Measurements from ENCODE around the gene NFE2L1.
A peak's percentile ranks its signal among the peaks of the same experiment; 100 is the strongest.
"Not testable (repeated sequence)": the region's sequence is repeated elsewhere in the genome, so short reads cannot be mapped to it uniquely, and the experiment has no call there.

NFE2L1 gene

GRCh38 chr17:48023400-48024148 is 24.6 kb upstream of the NFE2L1 start:
- DNase-seq: peak; percentile 97

- peak; percentile 89 for DNase-seq
Measured at GRCh38 chr17:48024149-48025039, 23.8 kb upstream of the NFE2L1 start.

GRCh38 chr17:48025040-48025903 is 22.9 kb upstream of the NFE2L1 start:
- DNase-seq: peak; percentile 99

GRCh38 chr17:48025904-48026501 is 22.2 kb upstream of the NFE2L1 start:
- DNase-seq: peak; percentile 54

DNA sequence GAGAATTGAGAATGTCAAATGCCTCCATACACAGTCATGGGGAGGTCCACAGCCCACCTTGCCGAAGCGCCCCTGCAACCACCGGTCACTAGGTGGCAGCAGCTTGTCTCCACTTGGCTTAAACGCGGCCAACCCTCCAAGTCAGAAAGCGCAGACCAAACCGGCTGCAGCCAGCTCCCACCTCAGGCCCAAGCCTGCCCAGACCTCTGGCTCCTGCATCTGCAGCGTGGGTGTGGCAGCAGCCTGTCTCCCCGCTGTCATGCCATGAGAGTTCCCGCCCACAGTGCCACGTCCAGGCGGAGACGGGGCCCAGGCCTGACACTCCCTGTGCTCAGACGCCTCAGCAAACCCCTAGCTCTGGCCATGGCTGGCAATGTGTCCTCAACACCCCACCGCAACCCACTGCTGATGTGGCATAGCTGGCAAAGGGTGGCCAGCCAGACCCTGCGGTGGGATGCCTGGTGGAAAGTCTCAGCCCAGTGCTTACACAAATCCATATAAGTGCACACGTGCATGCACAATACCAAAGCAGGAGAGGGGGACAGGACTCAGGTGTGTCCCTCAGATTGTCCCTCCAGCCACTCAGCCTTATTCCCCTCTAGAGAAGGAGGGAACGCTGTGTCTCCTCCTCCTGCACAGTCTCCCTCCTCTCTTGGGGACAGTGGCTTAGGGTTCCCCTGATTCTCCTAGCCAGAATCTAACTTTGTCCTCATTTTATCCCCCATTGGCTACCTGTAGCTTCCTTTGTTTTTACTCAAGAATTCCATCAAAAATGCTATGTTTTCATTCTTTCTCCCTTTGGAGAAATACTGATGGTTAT is 21.4 kb upstream of the NFE2L1 start:
- peak; percentile 97 for DNase-seq

DNA sequence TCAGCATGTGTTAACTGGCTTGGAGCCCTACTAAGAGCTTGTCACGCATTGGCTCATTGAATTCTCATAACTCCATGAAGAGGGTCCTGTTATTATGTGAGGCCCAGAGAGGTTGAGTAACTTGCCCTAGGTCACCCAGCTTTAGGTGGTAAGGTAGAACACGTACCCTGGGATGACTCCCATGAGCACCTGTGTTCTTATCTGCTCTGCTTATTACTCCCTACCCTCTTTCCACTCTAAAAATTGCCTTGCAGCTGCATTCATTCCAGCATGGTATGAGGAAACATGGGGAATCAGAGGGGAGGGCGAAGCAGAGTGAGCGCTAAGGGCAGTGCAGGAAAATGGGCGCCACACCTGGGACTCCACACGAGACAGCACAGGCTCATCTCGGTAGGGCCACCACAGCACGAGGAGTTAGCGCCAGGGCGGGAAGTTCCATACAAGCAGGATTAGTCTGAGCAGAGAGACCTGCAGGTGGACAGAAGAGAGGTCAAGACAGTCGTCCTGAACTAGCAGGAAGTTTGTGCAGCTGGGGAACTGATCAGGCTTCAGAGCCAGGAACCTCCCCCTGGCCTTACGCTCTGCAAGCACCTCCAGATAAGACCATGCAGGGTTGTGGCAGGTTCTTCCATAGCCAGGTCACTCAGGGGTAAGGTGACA is 20.7 kb upstream of the NFE2L1 start:
- DNase-seq: no peak

GRCh38 chr17:48028736-48029135 is 19.4 kb upstream of the NFE2L1 start:
- DNase-seq: no peak

GRCh38 chr17:48030531-48030930 is 17.6 kb upstream of the NFE2L1 start:
- DNase-seq: no peak

DNA sequence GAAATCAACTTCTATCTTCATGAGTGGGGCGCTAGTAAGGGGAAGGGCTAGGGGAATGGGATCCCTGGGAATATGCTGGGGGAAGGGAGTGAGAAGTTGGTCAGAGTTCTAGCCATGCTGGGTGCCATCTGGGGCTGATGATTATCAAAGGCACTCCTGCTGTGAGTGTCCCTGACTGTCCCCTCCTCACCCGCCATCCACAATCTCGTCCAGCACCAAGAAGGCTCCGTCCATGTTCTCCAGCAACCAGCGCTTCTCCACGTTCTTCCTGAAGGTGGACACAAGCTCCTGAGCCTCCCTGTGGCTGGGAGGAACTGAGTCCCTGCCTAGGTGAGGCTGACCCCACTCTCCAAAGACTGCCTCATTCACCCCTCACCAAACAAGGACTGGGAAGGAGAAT is 16.2 kb upstream of the NFE2L1 start:
- DNase-seq: no peak

DNA sequence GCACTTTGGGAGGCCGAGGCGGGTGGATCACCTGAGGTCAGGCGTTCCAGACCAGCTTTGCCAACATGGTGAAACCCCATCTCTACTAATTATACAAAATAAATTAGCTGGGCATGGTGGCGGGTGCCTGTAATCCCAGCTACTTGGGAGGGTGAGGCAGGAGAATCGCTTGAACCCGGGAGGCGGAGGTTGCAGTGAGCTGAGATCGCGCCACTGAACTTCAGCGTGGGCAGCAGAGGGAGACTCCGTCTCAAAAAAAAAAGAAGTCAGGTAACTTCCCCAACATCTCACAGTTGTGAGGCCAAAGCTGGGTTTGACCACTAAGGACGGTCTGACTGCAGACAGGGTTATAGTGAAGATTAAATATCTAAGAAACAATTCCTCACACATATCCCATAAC is 13.4 kb upstream of the NFE2L1 start:
- DNase-seq: not testable (repeated sequence)

GRCh38 chr17:48036693-48037035 is 11.5 kb upstream of the NFE2L1 start:
- no peak for DNase-seq

DNA sequence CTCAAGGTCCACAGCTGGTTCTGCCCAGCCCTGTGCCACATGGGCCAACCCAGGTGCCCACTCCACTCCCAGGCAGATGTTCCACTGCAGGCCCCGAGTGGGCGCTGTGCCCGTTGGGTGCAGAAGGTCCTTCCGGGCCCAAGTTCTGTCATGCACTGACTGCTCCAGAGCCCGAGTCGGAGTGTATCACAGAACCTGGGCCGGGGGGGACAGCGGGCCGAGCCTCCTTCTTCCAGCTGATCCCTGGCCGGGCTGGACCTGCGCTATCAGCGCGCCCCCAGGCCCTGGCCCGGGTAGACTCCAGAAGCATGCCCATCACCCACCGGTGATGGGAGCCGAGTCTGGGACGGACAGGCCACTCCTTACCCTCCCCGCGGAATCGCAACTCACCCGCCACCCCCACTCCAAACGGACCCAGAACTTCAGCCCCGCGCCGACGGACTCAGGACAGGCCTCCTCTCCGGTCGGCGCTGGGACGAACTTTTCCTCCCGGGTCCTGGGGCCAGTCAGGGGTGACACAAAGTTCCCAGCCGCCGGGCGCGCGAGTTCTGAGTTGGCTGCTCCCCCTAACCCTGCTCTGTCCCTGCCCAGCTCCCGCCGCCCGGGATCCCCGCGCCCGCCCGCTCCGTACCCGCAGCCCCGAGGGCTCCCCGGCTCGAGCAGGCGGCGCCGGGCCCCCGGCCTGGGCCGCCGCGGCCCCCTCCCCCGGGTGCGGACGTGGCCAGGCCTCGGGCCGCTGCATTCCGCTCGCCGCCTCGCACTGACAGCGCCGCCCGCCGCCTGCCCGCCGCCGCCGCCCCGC is 10.9 kb upstream of the NFE2L1 start, which contains the start of gene COPZ2:
Gene COPZ2, minus strand, starts transcription at position 762 of the 802 bp plus-strand sequence. Its CDS starts 20 bp downstream, at position 742.
- peak; percentile 59 for DNase-seq

GRCh38 chr17:48037838-48038323 is 10.3 kb upstream of the NFE2L1 start:
- peak; percentile 53 for DNase-seq

DNA sequence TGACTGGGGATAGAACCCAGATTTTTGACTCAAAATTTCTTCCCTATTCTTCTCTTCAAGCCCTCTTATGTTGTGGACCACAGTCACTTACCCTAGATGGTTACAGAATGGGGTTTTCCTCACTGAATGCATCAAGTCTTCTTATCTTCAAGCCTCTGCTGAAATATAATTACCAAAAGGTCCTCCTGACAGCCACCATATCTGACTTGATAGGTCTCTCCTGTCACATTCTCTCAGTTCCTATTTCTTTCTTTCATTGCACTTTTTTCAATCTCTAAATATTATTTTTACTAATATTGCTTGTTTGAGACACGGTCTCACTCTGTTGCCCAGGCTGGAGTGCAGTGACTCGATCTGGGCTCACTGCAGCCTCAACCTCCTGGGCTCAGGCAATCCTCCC is 9.5 kb upstream of the NFE2L1 start:
- no peak for DNase-seq

GRCh38 chr17:48043176-48043575 is 5.0 kb upstream of the NFE2L1 start:
- peak; percentile 62 for DNase-seq

DNA sequence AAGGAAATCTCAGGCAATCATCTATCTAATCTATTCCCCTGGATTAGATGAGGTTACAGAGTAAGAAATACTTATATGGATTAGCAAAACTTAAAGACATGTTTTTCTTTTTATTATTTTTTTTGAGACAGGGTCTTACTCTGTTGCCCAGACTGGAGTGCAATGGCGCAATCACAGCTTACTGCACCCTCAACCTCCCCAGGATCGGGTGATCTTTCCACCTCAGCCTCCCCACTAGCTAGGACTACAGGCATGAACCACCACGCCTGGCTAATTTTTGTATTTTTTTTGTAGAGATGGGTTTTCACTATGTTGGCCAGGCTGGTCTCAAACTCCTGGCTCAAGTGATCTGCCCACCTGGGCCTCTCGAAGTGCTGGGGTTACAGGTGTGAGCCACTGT is 3.3 kb upstream of the NFE2L1 start:
- DNase-seq: no peak

- DNase-seq: peak; percentile 40
Measured at GRCh38 chr17:48045316-48046001, 2.7 kb upstream of the NFE2L1 start.

DNA sequence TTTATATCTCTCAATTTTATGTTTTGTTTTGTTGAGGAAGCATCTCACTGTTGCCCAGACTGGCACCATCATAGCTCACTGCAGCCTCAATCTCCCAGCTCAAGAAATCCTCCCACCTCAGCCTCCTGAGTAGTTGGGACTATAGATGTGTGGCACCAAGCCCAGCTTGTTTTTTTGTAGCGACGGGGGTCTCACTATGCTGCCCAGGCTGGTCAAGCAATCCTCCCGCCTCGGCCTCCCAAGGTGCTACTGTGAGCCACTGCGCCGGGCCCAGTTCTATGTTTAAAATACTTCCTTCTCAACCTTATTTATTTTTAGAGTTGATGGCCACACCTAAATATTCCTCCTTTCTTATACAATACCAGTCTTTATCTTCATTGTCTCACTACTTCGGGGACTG is 1.9 kb upstream of the NFE2L1 start:
- DNase-seq: no peak

GRCh38 chr17:48047113-48047740 is 932 bp upstream of the NFE2L1 start:
- peak; percentile 51 for DNase-seq

All from NCI-H69 (cell line).